Measurements from ENCODE around the gene SCYL1. TPM values are rescaled to one million over a fixed set of nuclear protein-coding genes. Genes with fewer than 3 reads are reported as not detected.

SCYL1 gene
- total RNA-seq: 30.2 TPM

DNA sequence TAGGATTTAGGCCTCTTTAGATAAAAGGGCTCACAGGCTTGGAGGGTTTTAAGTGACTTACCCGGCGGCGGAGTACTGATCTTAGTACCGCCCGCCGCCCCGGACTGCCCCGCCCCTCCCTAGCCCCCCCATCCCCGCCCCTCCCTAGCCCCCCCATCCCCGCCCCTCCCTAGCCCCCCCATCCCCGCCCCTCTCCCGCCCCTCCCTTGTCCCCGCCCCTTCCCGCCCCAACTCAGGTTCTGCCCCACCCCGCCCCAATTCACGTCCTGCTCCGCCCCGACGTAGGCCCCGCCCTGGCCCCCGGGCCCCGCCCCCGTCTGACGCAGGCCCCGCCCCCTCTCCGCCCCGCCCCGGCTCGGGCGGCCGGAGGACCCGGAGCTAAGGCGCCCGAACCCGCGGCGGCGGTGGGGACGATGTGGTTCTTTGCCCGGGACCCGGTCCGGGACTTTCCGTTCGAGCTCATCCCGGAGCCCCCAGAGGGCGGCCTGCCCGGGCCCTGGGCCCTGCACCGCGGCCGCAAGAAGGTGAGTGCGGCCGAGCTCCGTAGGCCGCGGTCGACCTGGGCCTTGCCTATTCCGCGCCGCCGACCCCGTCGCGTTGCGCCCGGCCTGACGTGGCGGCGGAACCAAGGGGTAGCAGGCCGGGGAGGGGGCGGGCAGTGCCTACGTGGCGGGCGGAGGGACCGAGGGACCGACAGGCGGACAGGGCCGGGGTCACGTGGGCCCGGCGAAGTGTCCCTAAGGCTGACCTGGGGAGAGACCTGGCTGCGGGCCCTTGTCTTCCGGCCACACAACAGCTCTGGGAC, at the start of gene SCYL1:
Gene SCYL1 (plus strand): TSS at position 343 of the 805 bp plus-strand sequence. CDS start 71 bp downstream, at position 414.
- DNase-seq: peak; percentile 83

DNA sequence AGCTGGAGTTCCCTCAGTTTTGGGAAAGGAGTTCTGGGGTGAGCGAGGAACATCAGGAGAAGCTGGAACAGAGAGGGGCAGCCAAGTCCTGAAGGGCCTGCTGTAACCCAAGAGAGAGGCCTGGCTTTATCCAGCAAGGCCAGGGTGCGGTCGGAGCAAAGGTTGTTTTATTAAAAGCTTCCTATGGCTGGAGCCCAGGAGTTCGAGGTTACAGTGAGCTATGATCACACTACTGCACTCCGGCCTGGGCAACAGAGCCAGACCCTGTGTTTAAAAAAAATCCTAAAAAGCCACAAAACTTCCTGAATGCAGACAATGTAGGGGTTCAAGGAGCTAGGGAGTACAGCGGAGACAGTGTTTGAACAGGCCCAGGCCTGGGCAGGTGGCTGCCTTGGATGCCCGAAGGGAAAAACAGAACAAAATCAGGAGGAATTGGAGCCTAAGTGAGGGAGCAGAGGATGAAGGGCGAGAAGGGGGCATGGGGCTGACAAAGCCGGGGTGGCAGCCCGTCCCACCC, 48.2 kb upstream of the SCYL1 start:
- no peak for DNase-seq

DNA sequence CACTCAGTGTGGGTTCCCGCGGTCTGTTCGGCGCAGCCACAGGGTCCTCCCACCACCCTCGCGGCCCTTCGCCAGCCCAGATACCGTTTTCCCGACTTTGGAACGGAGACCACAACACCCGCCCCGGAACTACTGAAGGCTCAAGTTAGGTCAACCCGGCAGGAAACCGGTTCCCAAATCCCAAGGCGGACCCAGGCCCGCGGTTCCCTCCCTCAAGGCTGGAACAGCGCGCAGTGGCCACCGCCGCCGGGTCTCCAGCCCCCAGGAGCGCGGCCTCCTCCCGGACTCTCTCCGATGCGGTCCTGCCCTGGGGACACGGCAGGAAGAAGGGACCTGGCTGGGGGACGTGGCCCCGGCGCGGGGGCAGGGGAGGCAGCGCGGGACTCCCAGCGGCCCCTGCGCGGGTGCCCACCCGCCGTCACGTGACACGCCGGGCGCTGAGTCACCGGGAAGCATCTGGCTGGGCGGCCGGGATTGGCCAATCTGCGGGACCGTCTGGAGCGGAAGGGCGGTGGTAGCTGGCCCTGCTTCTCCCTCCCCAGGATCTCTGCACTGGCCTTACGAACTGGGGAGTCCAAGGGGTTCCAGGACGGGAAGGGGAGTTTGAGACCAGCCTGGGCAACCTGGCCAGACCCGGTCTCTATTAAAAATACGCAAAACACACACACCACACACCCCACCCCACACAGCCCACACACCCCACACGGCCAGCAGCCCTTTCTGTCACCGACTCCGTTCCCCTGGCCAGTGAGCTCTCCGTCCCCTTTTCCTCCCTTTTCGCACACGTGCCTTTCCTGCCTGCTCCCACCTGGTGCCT, 47.5 kb upstream of the SCYL1 start:
- DNase-seq: peak; percentile 93

DNA sequence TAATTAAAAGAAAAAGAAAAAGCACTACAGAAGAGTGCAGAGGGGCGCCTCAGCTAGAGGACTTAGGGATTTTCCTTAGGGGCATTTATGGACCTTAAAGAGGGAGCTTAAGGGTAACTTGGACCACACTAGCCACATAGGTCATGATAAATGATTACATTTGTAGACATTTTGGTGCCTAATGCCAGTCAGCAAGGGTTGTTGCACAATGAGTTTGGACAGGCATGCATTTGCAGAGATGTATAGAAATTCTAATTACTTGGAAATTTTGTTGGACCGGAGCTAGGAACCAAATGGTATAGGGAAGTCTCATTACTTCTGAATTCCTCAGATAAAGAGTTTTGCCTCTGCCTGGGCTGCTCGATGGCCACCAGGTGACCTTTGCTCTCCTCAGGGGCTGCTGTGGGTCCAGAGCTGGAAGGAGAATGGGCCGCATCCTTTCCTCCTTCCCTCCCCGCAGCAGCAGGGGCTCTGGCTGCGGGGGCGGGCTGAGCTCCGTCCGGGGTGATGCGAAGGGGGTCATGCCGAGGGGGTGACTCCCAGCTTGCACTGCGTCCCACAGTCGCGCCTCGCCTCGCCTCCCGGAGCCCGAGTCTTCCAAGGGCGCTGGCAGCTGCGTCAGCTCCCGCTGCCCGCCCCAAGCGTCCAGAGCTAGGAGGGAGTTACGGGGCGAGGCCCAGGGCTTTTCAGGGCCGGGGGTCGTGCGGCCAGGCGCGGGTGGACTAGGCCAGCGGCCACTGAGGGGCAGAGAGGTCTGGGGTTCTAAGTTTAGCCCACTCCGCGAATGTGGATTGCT, 46.3 kb upstream of the SCYL1 start:
- no peak for DNase-seq

DNA sequence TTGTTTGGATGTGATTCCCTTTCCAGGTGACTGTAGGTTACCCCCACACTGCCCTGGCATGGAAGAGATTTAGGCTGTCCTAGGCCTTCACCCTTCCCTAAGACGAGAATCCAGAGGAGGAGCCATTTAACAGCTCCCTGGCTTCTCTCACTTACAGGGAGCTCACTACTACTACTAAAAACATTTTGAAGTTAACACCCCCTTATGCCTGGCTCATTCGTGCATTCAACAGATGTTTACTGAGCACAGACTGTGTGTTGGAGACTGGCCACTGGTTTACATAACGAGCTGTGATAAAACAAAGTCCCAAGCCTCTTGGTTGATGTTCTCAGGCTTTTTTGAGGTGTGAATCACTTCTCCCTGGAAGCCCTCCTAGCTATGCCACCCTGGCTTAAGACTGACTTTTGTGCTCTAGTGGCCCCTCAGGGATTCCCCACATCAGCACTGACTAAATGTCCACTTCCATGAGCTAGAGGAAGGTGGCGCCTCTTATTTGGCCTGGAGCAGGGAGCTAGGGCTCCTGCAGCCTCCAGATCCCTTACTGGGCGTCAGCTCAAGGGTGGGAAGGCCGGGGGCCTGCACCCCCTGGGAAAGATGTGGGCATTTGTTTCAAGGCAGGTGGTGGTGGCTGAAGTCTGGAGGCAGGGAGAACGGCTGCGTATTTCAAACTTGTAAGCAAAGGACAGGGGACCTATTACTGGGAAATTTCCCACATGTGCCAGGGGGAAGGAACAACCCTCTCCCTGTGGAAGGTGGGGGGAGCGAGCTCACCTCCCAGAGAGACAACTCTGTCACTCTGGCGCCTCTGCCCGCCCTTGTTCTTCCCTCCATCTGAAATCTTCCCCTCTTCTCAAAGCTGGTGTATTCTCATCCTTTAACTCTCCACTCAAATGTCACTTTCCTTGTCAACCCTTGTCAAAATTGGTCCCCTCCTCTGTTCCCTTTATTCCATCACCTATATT, 45.4 kb upstream of the SCYL1 start:
- peak; percentile 85 for DNase-seq

DNA sequence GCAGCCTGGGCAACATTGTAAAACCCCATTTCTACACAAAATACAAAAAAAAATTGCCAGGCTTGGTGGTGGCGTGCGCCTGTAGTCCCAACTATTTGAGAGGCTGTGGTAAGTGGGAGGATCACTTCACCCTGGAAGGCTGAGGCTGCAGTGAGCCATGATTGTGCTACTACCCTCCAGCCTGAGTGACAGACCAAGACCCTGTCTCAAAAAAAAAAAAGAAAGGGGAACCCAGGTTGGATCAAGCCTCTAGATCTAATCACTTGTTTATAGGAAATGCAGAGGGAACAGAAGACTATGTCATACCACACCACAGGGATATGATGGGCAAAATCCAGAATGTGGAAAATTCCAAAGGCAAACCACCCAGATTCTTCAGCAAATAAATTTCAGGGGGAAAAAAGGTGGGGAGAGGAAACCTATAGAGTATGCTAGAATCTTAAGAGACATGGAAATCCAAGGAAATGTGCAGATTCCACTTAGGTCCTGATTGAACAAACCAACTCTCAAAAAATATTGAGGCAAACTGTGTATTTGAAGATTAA, 42.5 kb upstream of the SCYL1 start:
- DNase-seq: no peak

DNA sequence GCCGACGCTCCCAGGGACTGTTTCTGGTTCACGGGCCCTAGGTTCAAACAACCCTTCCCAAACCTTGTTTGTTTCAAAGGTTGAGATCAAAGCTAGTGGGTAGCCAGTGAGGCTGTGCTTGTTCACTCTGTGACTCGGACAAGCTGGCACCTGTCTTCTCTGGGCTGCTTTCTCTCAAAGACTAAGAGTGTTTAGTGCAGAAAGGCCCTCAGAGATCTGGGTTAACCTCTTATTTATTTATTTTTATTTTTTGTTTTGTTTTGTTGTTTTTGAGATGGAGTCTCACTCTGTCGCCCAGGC, 39.0 kb upstream of the SCYL1 start:
- no peak for DNase-seq

DNA sequence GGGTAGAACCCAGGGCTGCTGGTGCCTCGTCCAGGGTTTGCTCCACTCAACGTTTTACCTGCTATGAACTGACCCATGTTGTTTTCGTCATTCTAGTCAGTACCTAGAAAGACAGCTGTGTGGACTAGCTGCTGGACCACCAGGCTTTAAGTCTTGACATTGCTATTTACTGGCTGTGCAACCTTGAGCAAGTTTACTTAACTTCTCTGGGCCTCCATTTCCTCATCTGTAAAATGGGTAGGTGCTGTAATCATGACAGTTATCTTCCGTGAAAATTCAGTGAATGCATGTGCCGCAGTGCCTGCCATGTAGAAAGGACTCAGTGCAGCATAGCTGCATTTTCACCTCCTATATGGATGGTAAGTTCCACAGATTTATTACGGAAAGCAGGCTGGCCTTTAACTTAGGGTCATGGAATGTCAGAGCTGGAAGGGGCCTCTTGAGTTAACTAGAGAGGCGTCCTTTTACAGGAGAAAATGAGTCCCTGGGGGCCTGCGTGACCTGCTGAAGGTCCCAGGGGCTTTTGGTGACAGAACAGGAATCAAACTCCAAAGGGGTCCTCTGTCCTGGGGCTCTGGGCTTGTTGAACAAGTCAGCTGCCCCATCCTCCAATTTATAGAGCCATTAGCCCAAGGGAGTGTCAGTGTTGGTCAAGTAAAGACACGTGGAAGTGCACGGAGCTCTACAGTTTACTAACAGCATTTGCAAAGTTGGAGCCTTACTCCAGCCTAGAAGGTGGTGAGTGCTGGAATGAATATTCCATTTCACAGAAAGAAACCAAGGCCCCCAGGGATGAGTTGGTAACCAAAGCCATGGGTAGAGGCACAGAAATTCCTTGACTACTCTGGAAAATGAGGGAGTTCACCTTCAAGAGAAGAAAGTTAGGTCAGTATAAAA, 38.1 kb upstream of the SCYL1 start:
- DNase-seq: no peak

DNA sequence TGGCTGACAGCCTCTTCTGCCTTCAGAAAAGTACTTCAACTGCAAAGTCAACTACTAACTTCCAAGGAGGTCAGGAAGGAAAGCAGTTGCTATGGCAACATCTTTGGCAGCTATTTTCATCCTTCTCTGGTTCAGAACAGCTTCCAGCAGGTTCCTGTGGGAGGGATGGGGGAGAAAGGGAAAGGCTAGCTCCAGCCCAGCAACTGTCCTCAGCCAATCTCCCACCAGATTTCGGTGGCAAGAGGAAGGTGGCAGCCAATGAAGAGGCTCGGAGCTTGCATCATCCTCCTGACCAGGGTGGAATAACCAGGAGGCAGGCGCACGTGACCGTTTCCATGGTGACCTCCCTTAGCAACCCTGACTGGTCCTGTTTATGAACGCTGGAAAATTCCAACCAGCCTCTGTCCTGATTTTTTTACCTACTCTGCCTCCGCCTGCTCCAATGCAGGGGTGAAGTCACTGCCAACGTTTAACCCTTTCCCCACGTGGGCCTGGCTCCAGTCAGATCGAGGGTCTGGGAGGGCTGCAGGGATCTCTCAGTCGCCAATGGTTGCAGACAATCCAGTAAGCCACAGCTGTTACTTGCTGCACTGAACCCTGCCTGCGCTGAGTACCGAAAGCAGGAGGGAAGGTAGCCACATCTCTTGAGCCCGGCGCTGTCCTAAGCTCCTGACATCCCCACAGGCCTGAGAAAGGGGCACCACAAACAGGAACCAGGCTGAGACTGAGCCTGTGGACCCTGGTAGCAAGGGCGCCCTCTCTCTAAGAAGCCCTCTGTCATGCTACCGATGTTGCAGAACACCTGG, 37.2 kb upstream of the SCYL1 start:
- DNase-seq: peak; percentile 100

DNA sequence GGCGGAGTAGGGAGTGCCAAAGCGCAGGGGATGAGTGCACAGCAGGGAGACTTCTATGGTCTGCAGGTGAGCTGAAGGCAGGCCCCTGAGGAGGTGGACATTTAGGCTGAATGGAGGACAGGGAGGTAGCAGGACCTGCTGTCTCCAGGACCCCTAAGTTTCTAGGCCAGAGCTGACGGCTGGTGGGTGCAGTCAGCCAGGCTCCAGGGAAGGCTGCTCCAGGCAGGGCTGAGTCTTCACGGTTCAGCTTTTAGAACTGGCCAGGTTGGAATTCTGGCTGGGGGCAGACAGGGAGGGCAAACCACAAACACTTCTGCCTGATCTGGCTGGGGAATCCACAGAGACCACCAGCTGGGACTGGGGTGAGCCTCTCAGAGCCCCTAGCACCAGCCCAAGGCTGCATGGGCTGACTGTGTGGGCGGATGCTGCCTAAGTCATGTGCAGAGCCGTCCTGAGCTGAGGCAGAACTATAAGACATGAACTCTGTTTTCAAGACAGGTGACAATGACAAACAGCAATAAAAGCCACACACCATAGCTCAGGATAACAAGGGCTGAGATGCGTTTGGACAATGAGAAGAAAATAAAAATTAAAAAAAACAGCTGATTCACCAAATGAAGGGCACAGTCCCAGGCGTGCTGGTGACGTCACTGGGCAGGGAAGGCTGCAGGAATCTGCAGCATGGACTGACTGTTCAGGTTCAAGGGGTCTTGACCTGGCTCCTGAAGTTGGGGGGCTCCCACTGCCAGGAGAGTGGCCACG, 36.4 kb upstream of the SCYL1 start:
- no peak for DNase-seq

DNA sequence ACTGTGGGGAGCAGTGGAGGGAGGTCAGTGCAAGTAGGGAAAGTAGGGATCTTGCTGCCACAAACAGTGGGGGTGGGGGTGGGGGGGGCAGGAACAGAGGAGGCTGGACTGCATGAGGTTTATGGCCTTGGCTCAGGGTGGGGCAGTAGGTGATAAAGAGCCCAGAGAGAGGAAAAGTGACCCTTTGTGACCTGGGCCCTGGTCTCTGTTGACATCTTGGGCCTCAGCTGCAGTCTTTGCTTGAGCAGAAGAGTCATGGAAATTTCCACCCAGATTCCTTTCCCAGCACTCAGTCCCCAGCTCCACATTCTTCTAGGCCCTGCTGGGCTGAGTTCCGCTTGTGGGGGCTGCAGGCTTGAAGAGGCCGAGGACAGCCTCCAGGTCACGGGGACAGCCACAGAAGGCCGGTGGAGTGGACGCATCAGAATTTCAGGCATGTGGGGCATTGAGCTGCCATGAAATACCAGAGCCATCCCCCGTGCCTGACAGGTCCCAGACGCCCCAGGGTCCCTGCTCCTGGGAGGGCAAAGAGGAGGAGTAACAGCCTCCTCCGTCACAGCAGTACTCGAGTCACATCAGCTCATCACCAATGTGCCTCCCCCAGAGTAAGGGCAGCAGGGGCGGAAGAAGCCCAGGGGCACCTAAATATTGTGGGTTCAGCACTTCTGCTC, 35.7 kb upstream of the SCYL1 start:
- DNase-seq: peak; percentile 65

DNA sequence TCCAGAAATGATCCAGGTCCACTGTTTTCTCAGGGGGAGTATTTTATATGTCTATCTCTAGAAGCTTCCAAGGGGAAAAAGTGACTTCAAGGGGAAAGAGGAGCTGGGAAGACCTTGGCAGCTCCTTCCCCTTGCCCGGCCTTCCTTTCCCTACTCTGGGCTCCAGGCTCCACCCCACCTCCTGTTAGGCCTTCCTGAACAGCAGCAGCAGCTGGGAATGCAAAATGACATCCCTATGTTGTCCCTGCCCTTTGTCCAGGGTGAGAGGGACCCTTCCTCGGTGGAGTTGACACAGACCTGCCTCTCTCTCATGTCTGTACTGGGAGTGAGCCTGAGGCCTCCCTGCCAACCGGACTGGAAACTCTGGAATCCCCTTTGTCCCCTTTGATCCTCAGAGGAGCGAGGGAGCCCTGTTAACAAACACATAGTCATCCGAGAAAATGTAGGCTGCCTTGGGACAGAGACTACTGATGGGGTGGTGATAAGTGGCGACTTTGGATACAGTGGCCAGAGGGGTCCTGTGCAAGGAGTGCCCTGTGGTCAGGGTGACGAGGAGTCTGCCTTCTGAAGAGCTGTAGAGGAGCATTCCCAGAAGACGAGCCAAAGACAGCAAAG, 35.1 kb upstream of the SCYL1 start:
- DNase-seq: no peak

DNA sequence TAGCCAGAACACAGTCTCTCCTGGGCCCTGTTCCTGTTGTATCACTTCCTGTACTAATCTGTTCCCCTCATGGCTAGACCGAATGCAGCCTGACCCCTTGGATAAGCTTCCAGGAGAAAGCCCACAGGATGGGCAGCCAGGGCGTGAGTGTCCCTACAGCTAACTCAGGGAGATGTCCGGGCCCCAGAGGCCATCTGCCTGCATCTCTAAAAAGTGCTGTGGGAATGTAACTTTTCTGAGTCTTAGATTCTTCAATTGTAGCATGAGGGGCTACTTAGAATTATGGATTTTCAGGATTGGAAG, 33.8 kb upstream of the SCYL1 start:
- DNase-seq: no peak

DNA sequence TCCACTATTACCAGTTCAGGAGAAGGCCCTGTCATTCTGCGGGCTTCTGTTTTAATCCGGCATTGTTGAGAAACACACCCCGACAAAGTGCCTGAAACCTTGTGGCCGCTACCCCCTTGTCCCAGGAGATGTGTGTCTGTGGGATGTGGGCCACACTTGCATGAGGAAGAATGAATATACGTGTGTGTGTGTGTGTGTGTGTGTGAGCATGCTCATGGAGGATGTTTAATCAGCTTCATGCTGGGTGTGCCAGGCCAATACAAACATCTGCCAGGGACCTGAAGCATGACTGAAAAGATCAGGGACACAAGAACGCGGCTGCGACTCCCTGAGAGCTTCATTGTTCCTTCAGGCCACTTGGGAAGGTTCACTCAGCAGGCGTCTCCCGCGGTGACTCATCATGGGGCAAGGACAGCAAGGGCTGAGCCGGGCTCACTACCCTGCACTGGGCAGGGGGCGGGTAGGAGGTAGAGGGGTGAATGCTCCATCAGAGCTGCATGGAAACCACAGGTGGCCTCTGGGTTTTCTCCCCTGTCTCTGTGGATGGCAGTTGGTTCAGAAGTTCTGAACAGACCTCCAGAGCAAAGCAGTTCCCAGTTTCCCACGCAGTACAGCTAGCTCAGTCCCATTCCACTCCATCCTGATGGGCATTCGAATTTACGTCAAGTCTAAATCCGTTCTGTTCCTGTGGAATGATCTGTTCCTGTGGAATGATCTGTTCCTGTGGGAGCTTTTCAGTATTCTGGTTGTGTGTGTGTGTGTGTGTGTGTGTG, 33.1 kb upstream of the SCYL1 start:
- DNase-seq: peak; percentile 55

DNA sequence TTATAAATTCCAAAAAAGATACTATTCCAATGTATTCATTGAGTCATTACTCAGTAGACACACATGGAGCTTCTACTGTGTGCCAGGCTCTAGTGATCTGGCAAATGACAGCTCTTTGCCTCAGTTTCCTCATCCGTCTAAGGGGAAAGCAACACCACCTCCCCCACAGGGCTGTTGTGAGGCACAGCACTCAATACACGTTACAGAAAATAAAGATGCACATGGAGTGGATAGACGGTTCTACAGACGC, 32.6 kb upstream of the SCYL1 start:
- DNase-seq: no peak

DNA sequence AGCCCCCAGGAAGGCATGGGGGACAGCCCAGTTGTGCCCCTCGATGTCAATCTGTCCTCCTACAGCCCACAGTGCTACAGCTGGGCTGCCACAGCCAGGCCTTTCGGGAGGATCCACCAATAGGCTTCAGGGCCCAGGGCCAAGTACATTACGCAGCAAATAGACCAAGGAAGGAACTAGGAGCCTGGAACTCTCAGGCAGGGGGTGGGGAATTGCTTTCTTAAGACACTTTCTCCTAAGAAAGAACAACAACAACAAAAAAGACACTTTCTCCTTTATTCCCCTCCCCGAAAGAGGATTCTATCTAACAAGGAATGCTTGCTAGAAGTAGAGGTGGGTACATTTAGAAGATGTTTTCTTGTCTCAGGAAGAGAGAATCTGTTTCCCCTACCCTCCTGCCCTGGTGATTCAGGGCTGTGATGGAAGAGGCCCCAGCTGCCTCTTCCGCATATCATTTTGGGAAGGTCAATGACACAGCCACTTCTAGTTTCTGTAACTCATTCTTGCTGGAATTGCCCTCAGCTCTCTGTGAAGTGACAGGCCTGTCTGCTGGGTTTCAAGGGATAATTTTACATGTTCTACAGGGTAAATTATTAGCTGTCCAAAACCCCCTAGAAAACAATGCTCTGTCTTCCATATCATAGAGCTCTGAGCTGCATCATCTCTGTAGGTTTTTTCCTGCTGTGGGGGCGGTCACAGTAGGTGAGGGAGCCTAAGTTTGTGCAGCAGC, 32.1 kb upstream of the SCYL1 start:
- peak; percentile 78 for DNase-seq
